Endothelial cell of umbilical vein (primary cell): ENCODE data around the gene KCNA5. TPM values are rescaled to one million over a fixed set of nuclear protein-coding genes. Genes with fewer than 3 reads are reported as not detected.

ENCODE experiments used
- BruUV-seq: library from RNA; stranded (reverse); fragments of 400-500 nt; replicated peaks from 2 replicates; lab custom pipeline; 2021; lab: Mats Ljungman, UMichigan
- CTCF ChIA-PET: fragments of 300-600, 350-600 bp; sonication (Branson Sonifier 250); formaldehyde crosslinking; loops from one replicate; lab custom pipeline; 2021; ENCODE audit warnings: antibody characterized with exemption, inconsistent platforms; lab: Charles Lee
- POLR2A ChIA-PET: fragments of 300-600, 350-600 bp; sonication (Branson Sonifier 250); formaldehyde crosslinking; loops from one replicate; lab custom pipeline; 2021; ENCODE audit warnings: antibody characterized with exemption, inconsistent platforms; lab: Charles Lee
- DNase-seq: peaks from one replicate; pipeline ENCODE4 v3.0.0-alpha.2; 2011; ENCODE audit warnings: low read depth, low spot score
- FAIRE-seq: peaks from 2 replicates; lab custom pipeline; 2011; peaks lifted over from hg19 to GRCh38; lab: Jason Lieb, UNC
- H2AFZ ChIP-seq: 2 replicates; pipeline ENCODE4 v1.6.0; 2012; ENCODE audit warnings: low read depth, low read length, control low read depth, inconsistent platforms
- H3K27ac ChIP-seq: 2 replicates; pipeline ENCODE4 v1.5.1; 2011; ENCODE audit warnings: low read depth, mild to moderate bottlenecking, control low read depth, low read length, moderate library complexity; ENCODE audit not compliant: insufficient read depth
- H3K27me3 ChIP-seq, 2 experiments: 2 replicates each; pipeline versions ENCODE4 v1.6.0 to v1.6.1; 2011; ENCODE audit warnings: low read length in 2 of 2, mixed read lengths in 1 of 2; ENCODE audit not compliant: control insufficient read depth in 2 of 2, insufficient read depth in 2 of 2
- H3K36me3 ChIP-seq, 2 experiments: 2 replicates in 1 of 2; 3 replicates in 1 of 2; pipeline ENCODE4 v1.5.1; 2011; ENCODE audit warnings: low read length in 2 of 2, mild to moderate bottlenecking in 1 of 2, moderate library complexity in 1 of 2; ENCODE audit not compliant: control insufficient read depth in 2 of 2, insufficient read depth in 2 of 2; ENCODE audit errors: extremely low read depth in 1 of 2
- H3K4me1 ChIP-seq: 3 replicates; pipeline ENCODE4 v1.5.1; 2011; ENCODE audit warnings: mild to moderate bottlenecking, low read length; ENCODE audit not compliant: control insufficient read depth, insufficient read depth; ENCODE audit errors: extremely low read depth
- H3K4me2 ChIP-seq: 2 replicates; pipeline ENCODE4 v1.6.1; 2011; ENCODE audit warnings: low read length, control low read depth, mixed read lengths; ENCODE audit not compliant: insufficient read depth
- H3K4me3 ChIP-seq, 3 experiments: fragments of 200-600 bp in 1 of 3; sonication (generic), shearing (Covaris generic) in 1 of 3; replicated peaks in 1 of 3; 2 replicates each; pipeline ENCODE4 v1.5.1; 2011 to 2016; ENCODE audit warnings: control low read depth in 3 of 3, low read length in 3 of 3, mild to moderate bottlenecking in 2 of 3, inconsistent platforms in 1 of 3, low read depth in 1 of 3, moderate library complexity in 1 of 3; ENCODE audit not compliant: insufficient read depth in 1 of 3
- H3K79me2 ChIP-seq: 2 replicates; pipeline ENCODE4 v1.6.0; 2012; ENCODE audit warnings: low read length, inconsistent platforms; ENCODE audit not compliant: control insufficient read depth, insufficient read depth
- H3K9ac ChIP-seq: replicated peaks from 2 replicates; pipeline ENCODE3; 2011; ENCODE audit warnings: low read length, control low read depth; ENCODE audit not compliant: insufficient read depth; ENCODE audit errors: extremely low read depth
- H3K9me1 ChIP-seq: replicated peaks from 3 replicates; pipeline ENCODE4 v1.6.0; 2011; ENCODE audit warnings: mild to moderate bottlenecking, low read length; ENCODE audit not compliant: control insufficient read depth, insufficient read depth; ENCODE audit errors: extremely low read depth
- H3K9me3 ChIP-seq: replicated peaks from 2 replicates; pipeline ENCODE4 v1.5.1; 2012; ENCODE audit warnings: low read length, inconsistent platforms; ENCODE audit not compliant: control insufficient read depth, insufficient read depth
- H4K20me1 ChIP-seq: replicated peaks from 2 replicates; pipeline ENCODE3; 2011; ENCODE audit warnings: mild to moderate bottlenecking, low read length; ENCODE audit not compliant: control insufficient read depth, insufficient read depth; ENCODE audit errors: extremely low read depth
- CTCF ChIP-seq, 2 donors: IDR thresholded peaks; 1 replicate in 1 of 2; 2 replicates in 1 of 2; pipeline ENCODE4 v1.5.1; 2011; ENCODE audit warnings: low read length in 2 of 2, mild to moderate bottlenecking in 2 of 2, moderate library complexity in 2 of 2, control low read depth in 1 of 2, inconsistent platforms in 1 of 2, low read depth in 1 of 2; ENCODE audit not compliant: insufficient read depth in 1 of 2; ENCODE audit errors: extremely low read depth in 1 of 2
- EZH2 ChIP-seq: IDR thresholded peaks from 2 replicates; pipeline ENCODE4 v1.6.1; 2012; ENCODE audit warnings: borderline replicate concordance, low read depth, mild to moderate bottlenecking, moderate library complexity, low read length, inconsistent platforms; ENCODE audit not compliant: severe bottlenecking
- FOS ChIP-seq: IDR thresholded peaks from 2 replicates; pipeline ENCODE4 v1.6.1; 2011; ENCODE audit warnings: mild to moderate bottlenecking, low read length, moderate library complexity, borderline replicate concordance; ENCODE audit not compliant: insufficient read depth
- GATA2 ChIP-seq: IDR thresholded peaks from 2 replicates; pipeline ENCODE4 v1.7.0; 2011; ENCODE audit warnings: low read depth, mild to moderate bottlenecking, moderate library complexity, mixed read lengths, low read length; ENCODE audit not compliant: insufficient read length, insufficient read depth
- JUN ChIP-seq: IDR thresholded peaks from 2 replicates; pipeline ENCODE4 v1.6.1; 2011; ENCODE audit warnings: borderline replicate concordance, low read depth; ENCODE audit not compliant: insufficient read length, insufficient read depth
- MAX ChIP-seq: IDR thresholded peaks from 2 replicates; pipeline ENCODE4 v1.6.1; 2011; ENCODE audit not compliant: insufficient read depth, insufficient read length
- MYC ChIP-seq: IDR thresholded peaks from one replicate; pipeline ENCODE4 v1.6.1; 2011; ENCODE audit warnings: mild to moderate bottlenecking, low read depth, low read length
- POLR2A ChIP-seq: IDR thresholded peaks from 2 replicates; pipeline ENCODE4 v1.6.1; 2012; ENCODE audit warnings: low read depth, mild to moderate bottlenecking, control low read depth, low read length
- POLR2AphosphoS5 ChIP-seq: IDR thresholded peaks from 2 replicates; pipeline ENCODE4 v1.6.1; 2012; ENCODE audit warnings: low read depth, mild to moderate bottlenecking, control low read depth, low read length, moderate library complexity; ENCODE audit not compliant: insufficient read depth
- dilution Hi-C: fragments of 300-500 bp; cut with MboI; formaldehyde crosslinking; loops from one replicate; pipeline ENCODE4 v1.15.0; 2019; ENCODE audit warnings: low sequenced_read_pairs; ENCODE audit not compliant: extremely low pct_ligation_motif_present
- intact Hi-C: fragments of 100-400 bp; cut with micrococcal nuclease; formaldehyde crosslinking; loops from one replicate; pipeline ENCODE4 v1.10.0; 2022
- polyA plus RNA-seq, 4 experiments: library from polyadenylated mRNA; depleted of rRNA in 3 of 4; stranded (reverse) in 3 of 4; unstranded in 1 of 4; fragments of >200 nt; gene quantifications; 2 replicates each; pipeline versions ENCODE4 v1.2.1 to v1.2.3, GENCODE V29; 2011 to 2012; ENCODE audit warnings: missing spikeins in 1 of 4
- total RNA-seq: library from RNA; stranded (reverse); gene quantifications from 2 replicates; pipeline ENCODE4 v1.2.3, GENCODE V29; 2021

The KCNA5 gene
- total and polyA plus RNA-seq, 2 donors (not counting 3 experiments of a cell fraction or from before 2014, with no cell fraction given): not detected

GRCh38 chr12:5014269-5014668 lies 29.4 kb upstream of the KCNA5 start:
- Histone ChIP-seq H4K20me1 (no peaks in the 10 kb centered on the region), H3K4me1 (no peaks in the 10 kb centered on the region), H3K4me3 (no peak overlapping the region), H3K4me2 (no peak overlapping the region), H3K9me3 (no peaks in the 10 kb centered on the region), H3K27me3 (no peaks in the 10 kb centered on the region), H3K27ac (no peak overlapping the region), H3K36me3 (no peaks in the 10 kb centered on the region), H3K79me2 (no peaks in the 10 kb centered on the region), H2AFZ (no peak overlapping the region), H3K9me1 (no peaks in the 10 kb centered on the region), H3K9ac (no peak overlapping the region)
- no TSS peak for BruUV-seq
- CTCF ChIA-PET: interaction anchor here (1.6 kb wide), 1 partner anchor 157 kb away, joined by 5 read pairs; no protein-coding TSS in a partner anchor
- POLR2A ChIA-PET: no interaction called here
- no peak for TF ChIP-seq EZH2
- TF ChIP-seq MAX: no peak
- TF ChIP-seq CTCF (IDR thresholded peaks at IDR 0.05; ENCODE audit: extremely low read depth in 1 of 2, insufficient read depth in 1 of 2, low read depth in 1 of 2, low read length in 2 of 2): no peak
- no peak for TF ChIP-seq FOS
- TF ChIP-seq GATA2: no peak
- no peak for TF ChIP-seq MYC
- TF ChIP-seq JUN: no peak
- TF ChIP-seq POLR2AphosphoS5: no peak
- TF ChIP-seq POLR2A: no peak
- dilution Hi-C loops (no loop called here), intact Hi-C loops (no loop called here)
- FAIRE-seq: no peak
- no peak for DNase-seq
